CD14-positive monocyte (primary cell): ENCODE data around the gene LRRC49. TPM values are rescaled to one million over a fixed set of nuclear protein-coding genes. Genes with fewer than 3 reads are reported as not detected.

ENCODE experiments used
- DNase-seq, 3 donors: peaks; one replicate each; pipeline ENCODE4 v3.0.0-alpha.2; 2011 to 2022
- H2AFZ ChIP-seq: 2 replicates; pipeline ENCODE4 v1.6.0; 2012; ENCODE audit warnings: mild to moderate bottlenecking, low read depth, low read length, inconsistent platforms; ENCODE audit not compliant: insufficient read depth, poor library complexity, severe bottlenecking
- H3K27ac ChIP-seq, 2 donors: 1 replicate in 1 of 2; 2 replicates in 1 of 2; pipeline ENCODE4 v1.5.1; 2012 to 2013; ENCODE audit warnings: low read length in 2 of 2, control low read depth in 1 of 2, inconsistent platforms in 1 of 2, low read depth in 1 of 2, mild to moderate bottlenecking in 1 of 2
- H3K27me3 ChIP-seq, 2 donors: one replicate each; pipeline versions ENCODE4 v1.6.0 to v1.6.1; 2011 to 2013; ENCODE audit warnings: low read length in 2 of 2; ENCODE audit not compliant: control insufficient read depth in 2 of 2, insufficient read depth in 2 of 2
- H3K36me3 ChIP-seq, 2 donors: replicated peaks in 1 of 2; 1 replicate in 1 of 2; 2 replicates in 1 of 2; pipeline versions ENCODE4 v1.5.1 to v1.6.1; 2012 to 2013; ENCODE audit warnings: low read length in 2 of 2, control low read depth in 1 of 2, inconsistent platforms in 1 of 2, mild to moderate bottlenecking in 1 of 2; ENCODE audit not compliant: insufficient read depth in 2 of 2, control insufficient read depth in 1 of 2
- H3K4me1 ChIP-seq, 2 donors: 1 replicate in 1 of 2; 2 replicates in 1 of 2; pipeline versions ENCODE4 v1.5.1 to v1.6.1; 2012 to 2013; ENCODE audit warnings: low read length in 2 of 2, control low read depth in 1 of 2, inconsistent platforms in 1 of 2, mild to moderate bottlenecking in 1 of 2, moderate library complexity in 1 of 2; ENCODE audit not compliant: insufficient read depth in 2 of 2, control insufficient read depth in 1 of 2
- H3K4me2 ChIP-seq: replicated peaks from 2 replicates; pipeline ENCODE3; 2012; ENCODE audit warnings: low read length, moderate library complexity, mild to moderate bottlenecking; ENCODE audit not compliant: poor library complexity, severe bottlenecking; ENCODE audit errors: extremely low read depth
- H3K4me3 ChIP-seq, 3 experiments: fragments of 200-600 bp in 1 of 3; sonication (generic) in 1 of 3; replicated peaks in 1 of 3; 1 replicate in 2 of 3; 2 replicates in 1 of 3; pipeline ENCODE4 v1.5.1; 2011 to 2013; ENCODE audit warnings: low read length in 3 of 3, mild to moderate bottlenecking in 3 of 3, control low read depth in 2 of 3, low read depth in 2 of 3, inconsistent platforms in 1 of 3, moderate library complexity in 1 of 3
- H3K79me2 ChIP-seq: 2 replicates; pipeline ENCODE4 v1.6.0; 2012; ENCODE audit warnings: mild to moderate bottlenecking, control low read depth, inconsistent platforms, low read length, moderate library complexity; ENCODE audit not compliant: insufficient read depth
- H3K9ac ChIP-seq: 2 replicates; pipeline ENCODE4 v1.6.0; 2017; ENCODE audit warnings: low read length, mild to moderate bottlenecking; ENCODE audit not compliant: insufficient read depth, poor library complexity, severe bottlenecking
- H3K9me3 ChIP-seq, 2 donors: replicated peaks in 1 of 2; 1 replicate in 1 of 2; 2 replicates in 1 of 2; pipeline versions ENCODE4 v1.5.1 to v1.6.1; 2012 to 2013; ENCODE audit warnings: low read length in 2 of 2, control low read depth in 1 of 2; ENCODE audit not compliant: control insufficient read depth in 1 of 2, insufficient read depth in 1 of 2
- H4K20me1 ChIP-seq: 2 replicates; pipeline ENCODE4 v1.6.0; 2012; ENCODE audit warnings: mild to moderate bottlenecking, low read length, control low read depth, moderate library complexity; ENCODE audit not compliant: insufficient read depth
- H3K27ac Mint-ChIP-seq, 7 donors: one replicate each; pipeline ENCODE4 v1.8.0; 2020; ENCODE audit warnings: mild to moderate bottlenecking in 7 of 7, mixed read lengths in 7 of 7, moderate library complexity in 6 of 7, inconsistent platforms in 2 of 7
- H3K27me3 Mint-ChIP-seq, 3 donors: one replicate each; pipeline ENCODE4 v1.8.0; 2021 to 2022; ENCODE audit warnings: low read depth in 3 of 3, mild to moderate bottlenecking in 3 of 3, mixed read lengths in 3 of 3, moderate library complexity in 3 of 3, inconsistent platforms in 1 of 3
- H3K36me3 Mint-ChIP-seq, 2 donors: one replicate each; pipeline ENCODE4 v1.8.0; 2020; ENCODE audit warnings: mixed read lengths in 2 of 2, inconsistent platforms in 1 of 2, mild to moderate bottlenecking in 1 of 2
- H3K4me1 Mint-ChIP-seq: one replicate; pipeline ENCODE4 v1.8.0; 2020; ENCODE audit warnings: mild to moderate bottlenecking, mixed read lengths
- H3K4me3 Mint-ChIP-seq, 2 donors: one replicate each; pipeline ENCODE4 v1.8.0; 2020; ENCODE audit warnings: mild to moderate bottlenecking in 2 of 2, mixed read lengths in 2 of 2, moderate library complexity in 1 of 2
- H3K9me3 Mint-ChIP-seq, 7 donors: one replicate each; pipeline ENCODE4 v1.8.0; 2020 to 2022; ENCODE audit warnings: mixed read lengths in 7 of 7, mild to moderate bottlenecking in 6 of 7, moderate library complexity in 6 of 7, inconsistent platforms in 2 of 7
- CTCF ChIP-seq: fragments of 200-600 bp; IDR thresholded peaks from one replicate; pipeline ENCODE4 v1.8.0; 2022; ENCODE audit warnings: antibody characterized with exemption, mild to moderate bottlenecking
- WGBS: methylation state at CpG from one replicate; pipeline ENCODE4 v1.1.5; 2013; ENCODE audit warnings: missing lambda C conversion rate; ENCODE audit not compliant: insufficient coverage; 5-methylcytosine and 5-hydroxymethylcytosine counted together
- intact Hi-C, 2 donors: fragments of 100-400 bp; cut with micrococcal nuclease; formaldehyde crosslinking; loops; one replicate each; pipeline versions ENCODE4 v1.15.0 to v1.15.1; 2023
- polyA plus RNA-seq, 3 donors: library from polyadenylated mRNA; depleted of rRNA in 1 of 3; unstranded in 2 of 3; stranded (reverse) in 1 of 3; fragments of 300-500 nt in 2 of 3; fragments of >200 nt in 1 of 3; fragmentation: Illumina TruSeq in 2 of 3; gene quantifications; 1 replicate in 2 of 3; 2 replicates in 1 of 3; pipeline ENCODE4 v1.2.3, GENCODE V29; 2012 to 2021

Gene LRRC49
- polyA plus RNA-seq, 3 donors: 0.08 to 0.51 (median 0.24) TPM

- Histone ChIP-seq H3K4me1 (no peaks in the 10 kb centered on the region), H3K79me2 (no peaks in the 10 kb centered on the region), H2AFZ (no peak overlapping the region), H3K27ac (no peak overlapping the region), H3K27me3 (no peaks in the 10 kb centered on the region), H3K9ac (no peak overlapping the region), H3K36me3 (no peaks in the 10 kb centered on the region), H3K4me3 (no peak overlapping the region), H3K4me2 (no peak overlapping the region), H3K9me3 (no peaks in the 10 kb centered on the region), H4K20me1 (no peaks in the 10 kb centered on the region)
- H3K27me3 Mint-ChIP-seq: peaks cover 2 to 13% (median 12%) of the 10 kb centered on the region in 3 donors
- H3K4me3 Mint-ChIP-seq: no peak overlapping the region
- TF ChIP-seq CTCF: no peak
- H3K27ac Mint-ChIP-seq: no peak overlapping the region
- H3K4me1 Mint-ChIP-seq: no peaks in the 10 kb centered on the region
- peaks cover 0 to 11% (median 5%) of the 10 kb centered on the region in 7 donors for H3K9me3 Mint-ChIP-seq
- H3K36me3 Mint-ChIP-seq: no peaks in the 10 kb centered on the region
- no peak for DNase-seq
- intact Hi-C loops: no loop called here
Measured at GRCh38 chr15:70955151-70955550, 62.5 kb downstream of the LRRC49 start.

- Histone ChIP-seq H3K27me3 (no peaks in the 10 kb centered on the region), H3K4me2 (no peak overlapping the region), H3K36me3 (no peaks in the 10 kb centered on the region), H3K4me3 (no peak overlapping the region), H4K20me1 (no peaks in the 10 kb centered on the region), H2AFZ (no peak overlapping the region), H3K9me3 (no peaks in the 10 kb centered on the region), H3K9ac (no peak overlapping the region), H3K4me1 (no peaks in the 10 kb centered on the region), H3K27ac (no peak overlapping the region), H3K79me2 (no peaks in the 10 kb centered on the region)
- intact Hi-C loops: no loop called here
- no CpG with 5 or more reads among the region's 3 CpGs for WGBS
- peaks cover 0 to 5% (median 2%) of the 10 kb centered on the region in 7 donors for H3K9me3 Mint-ChIP-seq
- no peak for DNase-seq
- no peak overlapping the region for H3K4me3 Mint-ChIP-seq
- H3K36me3 Mint-ChIP-seq: no peaks in the 10 kb centered on the region
- no peak overlapping the region for H3K27ac Mint-ChIP-seq
- TF ChIP-seq CTCF: no peak
- H3K4me1 Mint-ChIP-seq: no peaks in the 10 kb centered on the region
- H3K27me3 Mint-ChIP-seq: peaks cover 2 to 13% (median 12%) of the 10 kb centered on the region in 3 donors
Measured at GRCh38 chr15:70956201-70956995, 63.8 kb downstream of the LRRC49 start.
